Measurements from ENCODE around the gene SLC39A7. TPM values are rescaled to one million over a fixed set of nuclear protein-coding genes. Genes with fewer than 3 reads are reported as not detected.

The SLC39A7 gene
- total RNA-seq, 6 experiments from 2014 or later = 215 to 240 (median 225) TPM

- peaks cover 20% of the 10 kb centered on the region for H3K36me3 Mint-ChIP-seq (ENCODE audit: low read depth)
- peak overlapping the region; percentile 99 for H3K27ac Mint-ChIP-seq
- H3K27me3 Mint-ChIP-seq (ENCODE audit: insufficient read depth) = peaks cover 6% of the 10 kb centered on the region
- H3K4me1 Mint-ChIP-seq (ENCODE audit: low read depth) = peaks cover 61% of the 10 kb centered on the region
- H3K4me3 Mint-ChIP-seq = peak overlapping the region; percentile 89
- DNase-seq = peak; percentile 66
- no peaks in the 10 kb centered on the region for H3K9me3 Mint-ChIP-seq
- no peak for TF ChIP-seq CTCF (IDR thresholded peaks at IDR 0.05)
Observed at GRCh38 chr6:33251395-33252012, 50.8 kb downstream of the SLC39A7 start.

- Mint-ChIP-seq H3K4me3 (peak overlapping the region; percentile 16), H3K27ac (peak overlapping the region; percentile 99), H3K36me3 (ENCODE audit: low read depth) (peaks cover 20% of the 10 kb centered on the region)
Observed at GRCh38 chr6:33252759-33253158, 52.1 kb downstream of the SLC39A7 start.

More at GRCh38 chr6:33252759-33253158, 52.1 kb downstream of the SLC39A7 start:
- no peak for TF ChIP-seq CTCF (IDR thresholded peaks at IDR 0.05)
- H3K4me1 Mint-ChIP-seq (ENCODE audit: low read depth) = peaks cover 52% of the 10 kb centered on the region
- H3K9me3 Mint-ChIP-seq = no peaks in the 10 kb centered on the region
- H3K27me3 Mint-ChIP-seq (ENCODE audit: insufficient read depth) = peaks cover 6% of the 10 kb centered on the region
- DNase-seq = peak; percentile 55

Small RNA genes lying within 50 kb of the gene (microRNA-seq; reads per million reads assigned to microRNA genes)
- gene MIR219A1 = 6.2 reads per million

Other genes starting within 250 kb of the SLC39A7 start
- 1 to 10 TPM; 2.0 to 3.1 (median 2.2) TPM for gene HLA-DMA, start 247.8 kb upstream of the SLC39A7 start, total RNA-seq (2021; fragmentation: NEBNext Ultra II Directional; extraction: Animal tissue kit (Norgen Biotek cat#: 25700))
- gene BRD2, start 232.3 kb upstream of the SLC39A7 start, total RNA-seq (2021; fragmentation: NEBNext Ultra II Directional; extraction: Animal tissue kit (Norgen Biotek cat#: 25700)) = 100 to 1,000 TPM; 147 to 163 (median 157) TPM
- gene HLA-DOA, start 191.3 kb upstream of the SLC39A7 start, total RNA-seq (2021; fragmentation: NEBNext Ultra II Directional; extraction: Animal tissue kit (Norgen Biotek cat#: 25700)) = not detected
- gene HLA-DPA1, start 127.2 kb upstream of the SLC39A7 start, total RNA-seq (2021; fragmentation: NEBNext Ultra II Directional; extraction: Animal tissue kit (Norgen Biotek cat#: 25700)) = 1 to 10 TPM in 5 of 6 experiments, under 1 TPM in 1; 0.94 to 3.8 (median 1.9) TPM
- 1 to 10 TPM; 1.6 to 4.8 (median 1.9) TPM for gene HLA-DPB1, start 124.9 kb upstream of the SLC39A7 start, total RNA-seq (2021; fragmentation: NEBNext Ultra II Directional; extraction: Animal tissue kit (Norgen Biotek cat#: 25700))
- gene COL11A2, start 8.4 kb upstream of the SLC39A7 start, total RNA-seq (2021; fragmentation: NEBNext Ultra II Directional; extraction: Animal tissue kit (Norgen Biotek cat#: 25700)) = under 1 TPM; 0.15 to 0.69 (median 0.38) TPM
- 10 to 100 TPM; 37.3 to 41.6 (median 38.3) TPM for gene RXRB, start 202 bp upstream of the SLC39A7 start, total RNA-seq (2021; fragmentation: NEBNext Ultra II Directional; extraction: Animal tissue kit (Norgen Biotek cat#: 25700))
- gene HSD17B8, start 3.8 kb downstream of the SLC39A7 start, total RNA-seq (2021; fragmentation: NEBNext Ultra II Directional; extraction: Animal tissue kit (Norgen Biotek cat#: 25700)) = 1 to 10 TPM in 2 of 6 experiments, under 1 TPM in 4; 0.39 to 1.2 (median 0.73) TPM
- 10 to 100 TPM; 43.4 to 55.1 (median 52.1) TPM for gene RING1, start 7.6 kb downstream of the SLC39A7 start, total RNA-seq (2021; fragmentation: NEBNext Ultra II Directional; extraction: Animal tissue kit (Norgen Biotek cat#: 25700))
- gene VPS52, start 71.0 kb downstream of the SLC39A7 start, total RNA-seq (2021; fragmentation: NEBNext Ultra II Directional; extraction: Animal tissue kit (Norgen Biotek cat#: 25700)) = 10 to 100 TPM; 35.7 to 51.4 (median 44.4) TPM
- gene RPS18, start 71.2 kb downstream of the SLC39A7 start, total RNA-seq (2021; fragmentation: NEBNext Ultra II Directional; extraction: Animal tissue kit (Norgen Biotek cat#: 25700)) = 1,000 to 10,000 TPM; 1,449 to 2,347 (median 1,965) TPM
- gene B3GALT4, start 76.3 kb downstream of the SLC39A7 start, total RNA-seq (2021; fragmentation: NEBNext Ultra II Directional; extraction: Animal tissue kit (Norgen Biotek cat#: 25700)) = 1 to 10 TPM in 5 of 6 experiments, under 1 TPM in 1; 0.66 to 3.0 (median 2.7) TPM
- gene WDR46, start 88.4 kb downstream of the SLC39A7 start, total RNA-seq (2021; fragmentation: NEBNext Ultra II Directional; extraction: Animal tissue kit (Norgen Biotek cat#: 25700)) = 10 to 100 TPM; 71.0 to 89.9 (median 74.6) TPM
- gene PFDN6, start 88.7 kb downstream of the SLC39A7 start, total RNA-seq (2021; fragmentation: NEBNext Ultra II Directional; extraction: Animal tissue kit (Norgen Biotek cat#: 25700)) = 10 to 100 TPM; 52.1 to 73.7 (median 69.7) TPM
- 10 to 100 TPM; 26.7 to 31.6 (median 27.9) TPM for gene RGL2, start 98.1 kb downstream of the SLC39A7 start, total RNA-seq (2021; fragmentation: NEBNext Ultra II Directional; extraction: Animal tissue kit (Norgen Biotek cat#: 25700))
- 100 to 1,000 TPM in 5 of 6 experiments, 10 to 100 TPM in 1; 88.7 to 118 (median 104) TPM for gene TAPBP, start 113.2 kb downstream of the SLC39A7 start, total RNA-seq (2021; fragmentation: NEBNext Ultra II Directional; extraction: Animal tissue kit (Norgen Biotek cat#: 25700))
- gene ZBTB22, start 116.9 kb downstream of the SLC39A7 start, total RNA-seq (2021; fragmentation: NEBNext Ultra II Directional; extraction: Animal tissue kit (Norgen Biotek cat#: 25700)) = 10 to 100 TPM; 15.2 to 19.9 (median 17.0) TPM
- gene DAXX, start 122.1 kb downstream of the SLC39A7 start, total RNA-seq (2021; fragmentation: NEBNext Ultra II Directional; extraction: Animal tissue kit (Norgen Biotek cat#: 25700)) = 10 to 100 TPM; 44.9 to 53.2 (median 50.4) TPM
- gene KIFC1, start 191.0 kb downstream of the SLC39A7 start, total RNA-seq (2021; fragmentation: NEBNext Ultra II Directional; extraction: Animal tissue kit (Norgen Biotek cat#: 25700)) = 10 to 100 TPM; 20.6 to 43.5 (median 38.6) TPM
- 10 to 100 TPM; 43.2 to 52.8 (median 51.4) TPM for gene PHF1, start 210.1 kb downstream of the SLC39A7 start, total RNA-seq (2021; fragmentation: NEBNext Ultra II Directional; extraction: Animal tissue kit (Norgen Biotek cat#: 25700))
- 100 to 1,000 TPM; 464 to 546 (median 536) TPM for gene CUTA, start 217.2 kb downstream of the SLC39A7 start, total RNA-seq (2021; fragmentation: NEBNext Ultra II Directional; extraction: Animal tissue kit (Norgen Biotek cat#: 25700))
- 10 to 100 TPM; 10.5 to 15.0 (median 13.3) TPM for gene SYNGAP1, start 219.2 kb downstream of the SLC39A7 start, total RNA-seq (2021; fragmentation: NEBNext Ultra II Directional; extraction: Animal tissue kit (Norgen Biotek cat#: 25700))

All from HFFc6 (cell line).